Prostate gland (tissue), 2 donors: Measurements from ENCODE around the gene KDM4B.

Experiments used
- CTCF ChIP-seq, 4 experiments: fragments of 200-600 bp in 2 of 4; fragments of 450-650 bp in 2 of 4; sonication (generic) in 2 of 4; IDR thresholded peaks; 1 replicate in 3 of 4; 2 replicates in 1 of 4; pipeline ENCODE4 v1.5.1; 2016 to 2019; ENCODE audit warnings: antibody characterized with exemption in 4 of 4, mild to moderate bottlenecking in 2 of 4, moderate library complexity in 2 of 4
- POLR2A ChIP-seq: fragments of 450-650 bp; IDR thresholded peaks from one replicate; pipeline ENCODE4 v1.6.1; 2016; ENCODE audit warnings: antibody characterized with exemption, mild to moderate bottlenecking
- POLR2AphosphoS5 ChIP-seq: sonication (generic); formaldehyde crosslinking; IDR thresholded peaks from one replicate; pipeline ENCODE4 v1.6.1; 2017; ENCODE audit warnings: antibody characterized with exemption

- TF ChIP-seq POLR2A (no peak), CTCF (IDR thresholded peaks at IDR 0.05) (no peak), POLR2AphosphoS5 (no peak)
These were observed 162.7 kb downstream of the KDM4B start for GRCh38 chr19:5131506-5132205.
